GM23338 (cell line): ENCODE results near the gene DYSF. TPM values are rescaled to one million over a fixed set of nuclear protein-coding genes. Genes with fewer than 3 reads are reported as not detected.

Source experiments
- ATAC-seq: fragments of 200-7000 bp; cut with Tn5 transposase; 3 replicates; pipeline ENCODE4 v1.9.1; 2020
- DNase-seq: peaks from one replicate; pipeline ENCODE4 v3.0.0-alpha.2; 2015; ENCODE audit warnings: low spot score
- H2AFZ ChIP-seq: fragments of 200-600 bp; sonication (generic); 2 replicates; pipeline ENCODE4 v1.8.0; 2016; ENCODE audit warnings: antibody characterized with exemption, mild to moderate bottlenecking, moderate library complexity
- H3F3A ChIP-seq: fragments of 200-600 bp; sonication (generic); replicated peaks from 2 replicates; pipeline ENCODE4 v1.8.0; 2017; ENCODE audit warnings: antibody characterized with exemption, mixed run types, low read depth
- H3K27ac ChIP-seq: fragments of 200-600 bp; sonication (generic); 2 replicates; pipeline ENCODE4 v1.6.1; 2016; ENCODE audit warnings: low read depth
- H3K27me3 ChIP-seq: fragments of 200-600 bp; sonication (generic); 2 replicates; pipeline ENCODE4 v1.8.0; 2016; ENCODE audit warnings: mild to moderate bottlenecking, mixed run types, moderate library complexity; ENCODE audit not compliant: insufficient read depth
- H3K36me3 ChIP-seq: fragments of 200-600 bp; sonication (generic); 2 replicates; pipeline ENCODE4 v1.8.0; 2016; ENCODE audit warnings: mild to moderate bottlenecking; ENCODE audit not compliant: insufficient read depth
- H3K4me1 ChIP-seq: fragments of 200-600 bp; sonication (generic); 2 replicates; pipeline ENCODE4 v1.8.0; 2016; ENCODE audit warnings: mild to moderate bottlenecking, moderate library complexity; ENCODE audit not compliant: insufficient read depth
- H3K4me2 ChIP-seq: fragments of 200-600 bp; sonication (generic); 2 replicates; pipeline ENCODE4 v1.7.1; 2017; ENCODE audit warnings: mixed run types
- H3K4me3 ChIP-seq: fragments of 200-600 bp; sonication (generic); 2 replicates; pipeline ENCODE4 v1.6.1; 2016; ENCODE audit warnings: mixed run types
- H3K79me2 ChIP-seq: fragments of 200-600 bp; sonication (generic); replicated peaks from 2 replicates; pipeline ENCODE4 v1.8.0; 2017; ENCODE audit warnings: mild to moderate bottlenecking; ENCODE audit not compliant: insufficient read depth
- H3K9me2 ChIP-seq: fragments of 200-600 bp; sonication (generic); 2 replicates; pipeline ENCODE4 v1.8.0; 2017; ENCODE audit not compliant: insufficient read depth
- H4K20me1 ChIP-seq: fragments of 200-600 bp; sonication (generic); replicated peaks from 2 replicates; pipeline ENCODE4 v1.8.0; 2017; ENCODE audit warnings: mild to moderate bottlenecking; ENCODE audit not compliant: insufficient read depth
- H3K27ac Mint-ChIP-seq: 2 replicates; pipeline ENCODE4 v1.8.0; 2020; ENCODE audit warnings: inconsistent platforms, mild to moderate bottlenecking, moderate library complexity, mixed read lengths
- H3K27me3 Mint-ChIP-seq: 3 replicates; pipeline ENCODE4 v1.8.0; 2022; ENCODE audit warnings: low read depth, mild to moderate bottlenecking, moderate library complexity, mixed read lengths, inconsistent platforms; ENCODE audit not compliant: insufficient read depth, poor library complexity
- H3K36me3 Mint-ChIP-seq: 3 replicates; pipeline ENCODE4 v1.8.0; 2021; ENCODE audit warnings: low read depth, mild to moderate bottlenecking, inconsistent platforms, moderate library complexity, mixed read lengths
- H3K4me1 Mint-ChIP-seq: 3 replicates; pipeline ENCODE4 v1.8.0; 2020; ENCODE audit warnings: mild to moderate bottlenecking, inconsistent platforms, mixed read lengths
- H3K4me3 Mint-ChIP-seq: 3 replicates; pipeline ENCODE4 v1.8.0; 2021; ENCODE audit warnings: moderate library complexity, mild to moderate bottlenecking, inconsistent platforms, mixed read lengths
- H3K9me3 Mint-ChIP-seq: 3 replicates; pipeline ENCODE4 v1.8.0; 2020; ENCODE audit warnings: moderate library complexity, mild to moderate bottlenecking, inconsistent platforms, mixed read lengths
- CREB1 ChIP-seq: fragments of 250-450 bp; sonication (Bioruptor Pico); IDR thresholded peaks from 2 replicates; pipeline ENCODE4 v1.5.0; 2020; ENCODE audit warnings: low read depth, mild to moderate bottlenecking, moderate library complexity
- EZH2 ChIP-seq: fragments of 200-600 bp; sonication (generic); IDR thresholded peaks from one replicate; pipeline ENCODE4 v1.8.0; 2017; ENCODE audit warnings: antibody characterized with exemption, mild to moderate bottlenecking, low read depth; ENCODE audit not compliant: unreplicated experiment
- EZH2phosphoT487 ChIP-seq: fragments of 200-600 bp; sonication (generic); IDR thresholded peaks from one replicate; pipeline ENCODE4 v1.8.1; 2018; ENCODE audit warnings: antibody characterized with exemption; ENCODE audit not compliant: unreplicated experiment
- JUNB ChIP-seq: IDR thresholded peaks from one replicate; pipeline ENCODE4 v1.6.1; 2016; ENCODE audit warnings: antibody characterized with exemption; ENCODE audit not compliant: unreplicated experiment
- NANOG ChIP-seq: IDR thresholded peaks from 2 replicates; pipeline ENCODE4 v1.6.1; 2016; ENCODE audit warnings: antibody characterized with exemption, borderline replicate concordance
- POLR2AphosphoS5 ChIP-seq: IDR thresholded peaks from 2 replicates; pipeline ENCODE4 v1.6.1; 2016; ENCODE audit warnings: antibody characterized with exemption, low read depth
- STAT1 ChIP-seq: IDR thresholded peaks from one replicate; pipeline ENCODE4 v1.6.1; 2016; ENCODE audit warnings: antibody characterized with exemption; ENCODE audit not compliant: unreplicated experiment
- ZNF114 ChIP-seq: fragments of 250-450 bp; sonication (Bioruptor Pico); IDR thresholded peaks from 2 replicates; pipeline ENCODE4 v1.5.0; 2020; ENCODE audit warnings: mild to moderate bottlenecking, moderate library complexity
- ZNF331 ChIP-seq: fragments of 250-450 bp; sonication (Bioruptor Pico); IDR thresholded peaks from 2 replicates; pipeline ENCODE4 v1.5.0; 2020; ENCODE audit warnings: low read depth, mild to moderate bottlenecking, moderate library complexity
- polyA plus RNA-seq: library from polyadenylated mRNA; unstranded; fragments of >200 nt; fragmentation: Nextera tagmentation; extraction: Ambion mirVana; gene quantifications from 2 replicates; pipeline ENCODE4 v1.2.1, GENCODE V29; 2016
- total RNA-seq: library from RNA; depleted of rRNA; stranded (reverse); fragments of >200 nt; shearing (Covaris generic); gene quantifications from 2 replicates; pipeline ENCODE4 v1.2.3, GENCODE V29; 2014
- TF ChIP-seq, protein P1 (sequence below): IDR thresholded peaks from one replicate; pipeline ENCODE4 v1.6.1; 2018; ENCODE audit warnings: antibody characterized with exemption; ENCODE audit not compliant: unreplicated experiment
- TF ChIP-seq, protein P2 (sequence below), 2 experiments: fragments of 200-600 bp in 1 of 2; sonication (generic) in 1 of 2; conservative IDR thresholded peaks; 2 replicates each; pipeline versions ENCODE4 v1.5.1 to v1.6.1; 2016 to 2017; ENCODE audit warnings: antibody characterized with exemption in 2 of 2, low read depth in 2 of 2, mild to moderate bottlenecking in 2 of 2, moderate library complexity in 1 of 2
- TF ChIP-seq, protein P3 (sequence below): IDR thresholded peaks from 2 replicates; pipeline ENCODE4 v1.6.1; 2016; ENCODE audit warnings: antibody characterized with exemption
- TF ChIP-seq, protein P4 (sequence below): fragments of 250-450 bp; sonication (Bioruptor Pico); IDR thresholded peaks from 2 replicates; pipeline ENCODE4 v1.5.0; 2020; ENCODE audit warnings: mild to moderate bottlenecking, moderate library complexity

Gene DYSF
- total and polyA plus RNA-seq, 2 experiments from 2014 or later, result 7.3 to 21.3 TPM

DNA sequence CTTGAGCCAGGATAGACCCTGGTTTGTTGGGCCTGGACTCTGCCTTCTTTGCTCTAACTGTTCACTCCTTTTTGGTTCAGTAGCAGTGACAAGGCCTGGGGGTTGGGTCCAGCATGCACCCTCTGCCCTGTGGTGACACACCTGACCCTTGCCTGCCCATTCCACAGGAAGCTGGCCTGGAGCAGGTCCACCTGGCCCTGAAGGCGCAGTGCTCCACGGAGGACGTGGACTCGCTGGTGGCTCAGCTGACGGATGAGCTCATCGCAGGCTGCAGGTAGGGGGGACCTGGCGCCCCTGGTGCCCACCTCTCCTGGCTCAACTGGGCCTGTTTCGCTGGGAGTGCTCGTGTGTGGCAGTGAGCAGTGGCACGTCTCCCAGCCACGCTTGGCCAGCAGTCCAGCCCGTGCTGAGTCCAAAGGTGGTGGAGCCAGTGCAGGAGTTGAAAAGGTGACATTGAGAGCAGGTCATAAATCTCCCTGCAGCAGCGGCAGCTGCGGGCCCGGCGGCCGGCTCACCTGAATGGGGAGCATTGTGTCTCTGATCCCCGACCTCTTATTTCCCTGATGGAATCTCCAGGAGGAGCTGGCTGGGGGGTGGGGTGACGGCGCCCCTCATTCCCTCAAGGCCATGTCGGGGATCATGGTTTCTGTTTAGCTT, 102.6 kb downstream of the DYSF start:
- H3K27ac ChIP-seq, result no peak overlapping the region
- ATAC-seq (no peak), DNase-seq (no peak)
- H4K20me1 ChIP-seq, result no peaks in the 10 kb centered on the region
- no peaks in the 10 kb centered on the region for H3K27me3 ChIP-seq
- Mint-ChIP-seq H3K27me3 (peaks cover 10% of the 10 kb centered on the region), H3K36me3 (peaks cover 11% of the 10 kb centered on the region), H3K4me1 (peaks cover 17% of the 10 kb centered on the region), H3K9me3 (no peaks in the 10 kb centered on the region; the same call in 2 of the 3 replicates), H3K4me3 (no peak overlapping the region), H3K27ac (no peak overlapping the region)
- H3F3A ChIP-seq, result no peaks in the 10 kb centered on the region
- no peak overlapping the region for H3K4me3 ChIP-seq
- H3K4me1 ChIP-seq, result no peaks in the 10 kb centered on the region
- H3K4me2 ChIP-seq, result no peak overlapping the region
- no peak for TF ChIP-seq STAT1
- no peak for TF ChIP-seq ZNF114
- no peak for TF ChIP-seq POLR2AphosphoS5
- TF ChIP-seq NANOG, result no peak
- TF ChIP-seq EZH2, result no peak
- TF ChIP-seq ZNF331, result no peak
- TF ChIP-seq, protein P1, sequence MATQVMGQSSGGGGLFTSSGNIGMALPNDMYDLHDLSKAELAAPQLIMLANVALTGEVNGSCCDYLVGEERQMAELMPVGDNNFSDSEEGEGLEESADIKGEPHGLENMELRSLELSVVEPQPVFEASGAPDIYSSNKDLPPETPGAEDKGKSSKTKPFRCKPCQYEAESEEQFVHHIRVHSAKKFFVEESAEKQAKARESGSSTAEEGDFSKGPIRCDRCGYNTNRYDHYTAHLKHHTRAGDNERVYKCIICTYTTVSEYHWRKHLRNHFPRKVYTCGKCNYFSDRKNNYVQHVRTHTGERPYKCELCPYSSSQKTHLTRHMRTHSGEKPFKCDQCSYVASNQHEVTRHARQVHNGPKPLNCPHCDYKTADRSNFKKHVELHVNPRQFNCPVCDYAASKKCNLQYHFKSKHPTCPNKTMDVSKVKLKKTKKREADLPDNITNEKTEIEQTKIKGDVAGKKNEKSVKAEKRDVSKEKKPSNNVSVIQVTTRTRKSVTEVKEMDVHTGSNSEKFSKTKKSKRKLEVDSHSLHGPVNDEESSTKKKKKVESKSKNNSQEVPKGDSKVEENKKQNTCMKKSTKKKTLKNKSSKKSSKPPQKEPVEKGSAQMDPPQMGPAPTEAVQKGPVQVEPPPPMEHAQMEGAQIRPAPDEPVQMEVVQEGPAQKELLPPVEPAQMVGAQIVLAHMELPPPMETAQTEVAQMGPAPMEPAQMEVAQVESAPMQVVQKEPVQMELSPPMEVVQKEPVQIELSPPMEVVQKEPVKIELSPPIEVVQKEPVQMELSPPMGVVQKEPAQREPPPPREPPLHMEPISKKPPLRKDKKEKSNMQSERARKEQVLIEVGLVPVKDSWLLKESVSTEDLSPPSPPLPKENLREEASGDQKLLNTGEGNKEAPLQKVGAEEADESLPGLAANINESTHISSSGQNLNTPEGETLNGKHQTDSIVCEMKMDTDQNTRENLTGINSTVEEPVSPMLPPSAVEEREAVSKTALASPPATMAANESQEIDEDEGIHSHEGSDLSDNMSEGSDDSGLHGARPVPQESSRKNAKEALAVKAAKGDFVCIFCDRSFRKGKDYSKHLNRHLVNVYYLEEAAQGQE, result no peak
- no peak for TF ChIP-seq JUNB
- TF ChIP-seq EZH2phosphoT487, result no peak
- TF ChIP-seq, protein P2, sequence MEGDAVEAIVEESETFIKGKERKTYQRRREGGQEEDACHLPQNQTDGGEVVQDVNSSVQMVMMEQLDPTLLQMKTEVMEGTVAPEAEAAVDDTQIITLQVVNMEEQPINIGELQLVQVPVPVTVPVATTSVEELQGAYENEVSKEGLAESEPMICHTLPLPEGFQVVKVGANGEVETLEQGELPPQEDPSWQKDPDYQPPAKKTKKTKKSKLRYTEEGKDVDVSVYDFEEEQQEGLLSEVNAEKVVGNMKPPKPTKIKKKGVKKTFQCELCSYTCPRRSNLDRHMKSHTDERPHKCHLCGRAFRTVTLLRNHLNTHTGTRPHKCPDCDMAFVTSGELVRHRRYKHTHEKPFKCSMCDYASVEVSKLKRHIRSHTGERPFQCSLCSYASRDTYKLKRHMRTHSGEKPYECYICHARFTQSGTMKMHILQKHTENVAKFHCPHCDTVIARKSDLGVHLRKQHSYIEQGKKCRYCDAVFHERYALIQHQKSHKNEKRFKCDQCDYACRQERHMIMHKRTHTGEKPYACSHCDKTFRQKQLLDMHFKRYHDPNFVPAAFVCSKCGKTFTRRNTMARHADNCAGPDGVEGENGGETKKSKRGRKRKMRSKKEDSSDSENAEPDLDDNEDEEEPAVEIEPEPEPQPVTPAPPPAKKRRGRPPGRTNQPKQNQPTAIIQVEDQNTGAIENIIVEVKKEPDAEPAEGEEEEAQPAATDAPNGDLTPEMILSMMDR (conservative IDR thresholded peaks at IDR 0.05; ENCODE audit: low read depth in 2 of 2), result no peak
- TF ChIP-seq, protein P3, sequence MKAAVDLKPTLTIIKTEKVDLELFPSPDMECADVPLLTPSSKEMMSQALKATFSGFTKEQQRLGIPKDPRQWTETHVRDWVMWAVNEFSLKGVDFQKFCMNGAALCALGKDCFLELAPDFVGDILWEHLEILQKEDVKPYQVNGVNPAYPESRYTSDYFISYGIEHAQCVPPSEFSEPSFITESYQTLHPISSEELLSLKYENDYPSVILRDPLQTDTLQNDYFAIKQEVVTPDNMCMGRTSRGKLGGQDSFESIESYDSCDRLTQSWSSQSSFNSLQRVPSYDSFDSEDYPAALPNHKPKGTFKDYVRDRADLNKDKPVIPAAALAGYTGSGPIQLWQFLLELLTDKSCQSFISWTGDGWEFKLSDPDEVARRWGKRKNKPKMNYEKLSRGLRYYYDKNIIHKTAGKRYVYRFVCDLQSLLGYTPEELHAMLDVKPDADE, result no peak
- TF ChIP-seq CREB1, result no peak
- TF ChIP-seq, protein P4, sequence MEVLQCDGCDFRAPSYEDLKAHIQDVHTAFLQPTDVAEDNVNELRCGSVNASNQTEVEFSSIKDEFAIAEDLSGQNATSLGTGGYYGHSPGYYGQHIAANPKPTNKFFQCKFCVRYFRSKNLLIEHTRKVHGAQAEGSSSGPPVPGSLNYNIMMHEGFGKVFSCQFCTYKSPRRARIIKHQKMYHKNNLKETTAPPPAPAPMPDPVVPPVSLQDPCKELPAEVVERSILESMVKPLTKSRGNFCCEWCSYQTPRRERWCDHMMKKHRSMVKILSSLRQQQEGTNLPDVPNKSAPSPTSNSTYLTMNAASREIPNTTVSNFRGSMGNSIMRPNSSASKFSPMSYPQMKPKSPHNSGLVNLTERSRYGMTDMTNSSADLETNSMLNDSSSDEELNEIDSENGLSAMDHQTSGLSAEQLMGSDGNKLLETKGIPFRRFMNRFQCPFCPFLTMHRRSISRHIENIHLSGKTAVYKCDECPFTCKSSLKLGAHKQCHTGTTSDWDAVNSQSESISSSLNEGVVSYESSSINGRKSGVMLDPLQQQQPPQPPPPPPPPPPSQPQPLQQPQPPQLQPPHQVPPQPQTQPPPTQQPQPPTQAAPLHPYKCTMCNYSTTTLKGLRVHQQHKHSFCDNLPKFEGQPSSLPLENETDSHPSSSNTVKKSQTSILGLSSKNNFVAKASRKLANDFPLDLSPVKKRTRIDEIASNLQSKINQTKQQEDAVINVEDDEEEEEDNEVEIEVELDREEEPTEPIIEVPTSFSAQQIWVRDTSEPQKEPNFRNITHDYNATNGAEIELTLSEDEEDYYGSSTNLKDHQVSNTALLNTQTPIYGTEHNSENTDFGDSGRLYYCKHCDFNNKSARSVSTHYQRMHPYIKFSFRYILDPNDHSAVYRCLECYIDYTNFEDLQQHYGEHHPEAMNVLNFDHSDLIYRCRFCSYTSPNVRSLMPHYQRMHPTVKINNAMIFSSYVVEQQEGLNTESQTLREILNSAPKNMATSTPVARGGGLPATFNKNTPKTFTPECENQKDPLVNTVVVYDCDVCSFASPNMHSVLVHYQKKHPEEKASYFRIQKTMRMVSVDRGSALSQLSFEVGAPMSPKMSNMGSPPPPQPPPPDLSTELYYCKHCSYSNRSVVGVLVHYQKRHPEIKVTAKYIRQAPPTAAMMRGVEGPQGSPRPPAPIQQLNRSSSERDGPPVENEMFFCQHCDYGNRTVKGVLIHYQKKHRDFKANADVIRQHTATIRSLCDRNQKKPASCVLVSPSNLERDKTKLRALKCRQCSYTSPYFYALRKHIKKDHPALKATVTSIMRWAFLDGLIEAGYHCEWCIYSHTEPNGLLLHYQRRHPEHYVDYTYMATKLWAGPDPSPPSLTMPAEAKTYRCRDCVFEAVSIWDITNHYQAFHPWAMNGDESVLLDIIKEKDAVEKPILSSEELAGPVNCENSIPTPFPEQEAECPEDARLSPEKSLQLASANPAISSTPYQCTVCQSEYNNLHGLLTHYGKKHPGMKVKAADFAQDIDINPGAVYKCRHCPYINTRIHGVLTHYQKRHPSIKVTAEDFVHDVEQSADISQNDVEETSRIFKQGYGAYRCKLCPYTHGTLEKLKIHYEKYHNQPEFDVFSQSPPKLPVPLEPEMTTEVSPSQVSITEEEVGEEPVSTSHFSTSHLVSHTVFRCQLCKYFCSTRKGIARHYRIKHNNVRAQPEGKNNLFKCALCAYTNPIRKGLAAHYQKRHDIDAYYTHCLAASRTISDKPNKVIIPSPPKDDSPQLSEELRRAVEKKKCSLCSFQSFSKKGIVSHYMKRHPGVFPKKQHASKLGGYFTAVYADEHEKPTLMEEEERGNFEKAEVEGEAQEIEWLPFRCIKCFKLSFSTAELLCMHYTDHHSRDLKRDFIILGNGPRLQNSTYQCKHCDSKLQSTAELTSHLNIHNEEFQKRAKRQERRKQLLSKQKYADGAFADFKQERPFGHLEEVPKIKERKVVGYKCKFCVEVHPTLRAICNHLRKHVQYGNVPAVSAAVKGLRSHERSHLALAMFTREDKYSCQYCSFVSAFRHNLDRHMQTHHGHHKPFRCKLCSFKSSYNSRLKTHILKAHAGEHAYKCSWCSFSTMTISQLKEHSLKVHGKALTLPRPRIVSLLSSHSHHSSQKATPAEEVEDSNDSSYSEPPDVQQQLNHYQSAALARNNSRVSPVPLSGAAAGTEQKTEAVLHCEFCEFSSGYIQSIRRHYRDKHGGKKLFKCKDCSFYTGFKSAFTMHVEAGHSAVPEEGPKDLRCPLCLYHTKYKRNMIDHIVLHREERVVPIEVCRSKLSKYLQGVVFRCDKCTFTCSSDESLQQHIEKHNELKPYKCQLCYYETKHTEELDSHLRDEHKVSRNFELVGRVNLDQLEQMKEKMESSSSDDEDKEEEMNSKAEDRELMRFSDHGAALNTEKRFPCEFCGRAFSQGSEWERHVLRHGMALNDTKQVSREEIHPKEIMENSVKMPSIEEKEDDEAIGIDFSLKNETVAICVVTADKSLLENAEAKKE, result no peak
- no peaks in the 10 kb centered on the region for H3K9me2 ChIP-seq
- H3K79me2 ChIP-seq, result no peaks in the 10 kb centered on the region
- no peaks in the 10 kb centered on the region for H3K36me3 ChIP-seq
- H2AFZ ChIP-seq, result no peak overlapping the region
